Measurements from ENCODE around the gene IGF1R. TPM values are rescaled to one million over a fixed set of nuclear protein-coding genes. Genes with fewer than 3 reads are reported as not detected.

The IGF1R gene
- total RNA-seq, 4 donors from 2014 or later: 39.3 to 97.4 (median 44.7) TPM

DNA sequence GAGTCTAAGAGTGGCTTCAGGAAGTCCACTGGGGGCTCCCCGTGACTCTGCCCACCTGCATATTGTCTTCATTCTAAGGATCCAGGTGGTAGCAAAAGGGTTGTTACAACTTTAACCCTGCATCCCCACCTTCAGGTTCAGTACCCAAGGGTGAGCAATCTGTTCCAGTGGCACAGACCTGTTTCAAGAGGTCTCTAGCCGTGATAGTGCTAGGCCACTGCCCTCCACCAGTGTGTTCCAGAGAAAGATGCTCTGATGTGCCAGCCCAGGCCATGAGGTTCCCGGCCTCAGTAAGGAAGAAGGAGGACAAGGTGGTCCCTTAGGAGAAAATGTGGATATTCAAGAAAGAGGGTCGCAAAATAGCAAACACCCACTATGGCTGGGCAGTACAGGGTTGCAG, 87.0 kb downstream of the IGF1R start:
- DNase-seq (ENCODE audit: low spot score) (no peak), ATAC-seq (ENCODE audit: low FRiP score) (no peak)
- TF ChIP-seq, protein P1, sequence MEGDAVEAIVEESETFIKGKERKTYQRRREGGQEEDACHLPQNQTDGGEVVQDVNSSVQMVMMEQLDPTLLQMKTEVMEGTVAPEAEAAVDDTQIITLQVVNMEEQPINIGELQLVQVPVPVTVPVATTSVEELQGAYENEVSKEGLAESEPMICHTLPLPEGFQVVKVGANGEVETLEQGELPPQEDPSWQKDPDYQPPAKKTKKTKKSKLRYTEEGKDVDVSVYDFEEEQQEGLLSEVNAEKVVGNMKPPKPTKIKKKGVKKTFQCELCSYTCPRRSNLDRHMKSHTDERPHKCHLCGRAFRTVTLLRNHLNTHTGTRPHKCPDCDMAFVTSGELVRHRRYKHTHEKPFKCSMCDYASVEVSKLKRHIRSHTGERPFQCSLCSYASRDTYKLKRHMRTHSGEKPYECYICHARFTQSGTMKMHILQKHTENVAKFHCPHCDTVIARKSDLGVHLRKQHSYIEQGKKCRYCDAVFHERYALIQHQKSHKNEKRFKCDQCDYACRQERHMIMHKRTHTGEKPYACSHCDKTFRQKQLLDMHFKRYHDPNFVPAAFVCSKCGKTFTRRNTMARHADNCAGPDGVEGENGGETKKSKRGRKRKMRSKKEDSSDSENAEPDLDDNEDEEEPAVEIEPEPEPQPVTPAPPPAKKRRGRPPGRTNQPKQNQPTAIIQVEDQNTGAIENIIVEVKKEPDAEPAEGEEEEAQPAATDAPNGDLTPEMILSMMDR (IDR thresholded peaks at IDR 0.05): no peak

DNA sequence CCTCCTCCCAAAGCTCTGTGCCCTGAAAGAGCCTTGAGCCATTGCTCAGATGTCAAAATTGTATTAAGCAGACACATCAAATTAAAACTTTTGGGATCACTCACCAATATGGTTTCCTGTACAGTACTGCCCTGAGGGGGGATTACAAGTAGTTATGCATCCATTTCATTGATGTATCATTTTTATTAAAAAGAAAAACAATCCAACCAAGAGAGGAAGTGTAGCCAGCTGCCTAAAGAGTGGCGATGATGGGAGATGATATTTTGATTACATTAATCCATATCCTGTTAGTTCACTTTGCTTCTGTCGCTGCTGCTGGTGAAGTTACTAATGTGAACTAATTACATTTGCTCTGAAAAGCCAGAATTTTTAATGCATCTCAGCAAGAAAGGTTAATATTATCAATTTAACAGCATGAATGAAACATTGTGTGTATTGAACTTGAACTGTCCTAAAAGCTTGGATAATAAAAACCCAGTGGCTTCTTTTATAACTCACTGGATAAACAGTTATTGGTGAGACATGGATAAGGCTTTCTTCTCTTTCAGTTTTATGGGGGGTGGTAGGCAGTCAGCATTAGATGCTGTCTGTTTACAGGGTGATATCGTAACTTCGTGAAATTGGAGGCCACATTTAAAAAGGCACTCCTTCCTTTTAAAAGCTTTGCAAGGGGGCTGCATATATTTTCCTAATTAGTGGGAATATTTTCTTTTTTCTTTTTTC, 87.7 kb downstream of the IGF1R start:
- DNase-seq (ENCODE audit: low spot score) (no peak), ATAC-seq (ENCODE audit: low FRiP score) (no peak)
- TF ChIP-seq, protein P1 (IDR thresholded peaks at IDR 0.05): no peak

DNA sequence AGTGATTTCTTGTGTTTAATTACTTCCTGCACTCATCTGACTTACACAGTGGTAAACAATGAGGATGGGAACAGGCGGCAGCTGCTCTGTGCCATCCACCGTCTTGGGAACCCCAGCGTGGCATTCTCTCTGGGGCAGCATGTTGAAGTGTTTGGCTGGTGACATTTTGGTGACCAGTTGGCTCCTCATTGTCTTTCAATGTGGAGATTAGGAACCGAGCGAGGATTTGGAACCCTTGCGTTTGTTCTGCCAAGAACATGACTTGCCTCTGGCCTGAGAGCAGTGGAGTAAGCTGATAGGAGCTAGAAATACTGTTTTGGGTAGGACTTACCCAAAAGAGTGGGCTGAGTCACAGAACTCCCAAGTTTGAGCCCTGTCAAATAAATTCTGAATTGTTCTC, 88.8 kb downstream of the IGF1R start:
- no peak for ATAC-seq (ENCODE audit: low FRiP score)
- TF ChIP-seq, protein P1 (IDR thresholded peaks at IDR 0.05): no peak
- DNase-seq (ENCODE audit: low spot score): no peak

DNA sequence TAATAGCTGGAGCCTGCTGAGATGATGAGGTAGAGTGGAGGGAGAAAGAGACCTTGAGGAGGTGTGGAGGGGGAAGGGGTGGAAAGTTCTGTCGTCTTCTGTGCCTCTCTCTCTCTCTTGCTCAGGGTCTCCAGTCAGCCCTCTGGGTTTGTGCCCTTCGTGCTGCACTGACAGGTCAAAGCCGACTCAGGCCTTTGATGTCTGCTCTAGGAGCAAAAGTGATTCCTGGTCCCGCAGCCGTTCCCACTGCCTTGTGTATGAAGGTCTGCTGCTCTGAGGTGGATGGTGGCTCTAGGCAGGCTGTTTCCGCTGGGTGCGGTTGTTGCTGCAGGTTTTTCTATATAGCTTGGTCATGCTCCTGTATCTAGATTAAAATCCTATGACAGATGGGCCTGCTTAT, 89.4 kb downstream of the IGF1R start:
- no peak for DNase-seq (ENCODE audit: low spot score)
- no peak for ATAC-seq (ENCODE audit: low FRiP score)
- TF ChIP-seq, protein P1 (IDR thresholded peaks at IDR 0.05): no peak

DNA sequence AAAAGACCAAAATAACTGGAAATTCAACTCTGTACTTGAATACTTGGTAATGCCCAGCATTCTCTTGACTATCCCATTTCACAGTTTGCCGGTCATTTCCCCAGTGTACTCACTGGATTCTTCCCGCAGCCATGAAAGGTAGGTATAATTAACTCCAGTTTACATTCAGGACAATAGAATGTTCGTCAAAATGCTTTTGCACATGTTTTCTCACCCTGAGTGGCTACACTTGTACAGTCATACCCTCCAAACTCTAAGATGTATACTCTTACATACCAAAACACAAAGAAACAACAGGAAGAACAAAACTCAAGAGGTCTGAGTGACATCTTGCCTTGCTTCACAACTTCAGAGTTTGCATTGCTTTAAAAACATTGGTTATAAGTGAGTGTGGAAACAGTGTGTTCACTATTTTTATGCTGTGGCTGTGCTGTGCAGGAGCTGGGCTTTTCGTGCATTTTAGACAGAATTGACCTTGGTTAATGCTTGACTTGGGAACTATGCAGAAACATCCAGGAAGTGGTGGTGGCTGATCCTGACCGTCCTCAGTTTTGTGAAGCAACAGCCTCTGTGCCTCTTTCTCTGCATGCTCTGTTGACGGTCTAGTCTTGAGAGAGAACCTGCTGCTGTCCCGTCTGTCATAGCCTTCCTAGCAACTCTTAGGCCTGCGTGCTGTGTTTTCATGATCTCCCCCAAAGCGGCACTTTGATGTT, 90.5 kb downstream of the IGF1R start:
- TF ChIP-seq, protein P1 (IDR thresholded peaks at IDR 0.05): no peak
- DNase-seq (ENCODE audit: low spot score) (no peak), ATAC-seq (ENCODE audit: low FRiP score) (no peak)

DNA sequence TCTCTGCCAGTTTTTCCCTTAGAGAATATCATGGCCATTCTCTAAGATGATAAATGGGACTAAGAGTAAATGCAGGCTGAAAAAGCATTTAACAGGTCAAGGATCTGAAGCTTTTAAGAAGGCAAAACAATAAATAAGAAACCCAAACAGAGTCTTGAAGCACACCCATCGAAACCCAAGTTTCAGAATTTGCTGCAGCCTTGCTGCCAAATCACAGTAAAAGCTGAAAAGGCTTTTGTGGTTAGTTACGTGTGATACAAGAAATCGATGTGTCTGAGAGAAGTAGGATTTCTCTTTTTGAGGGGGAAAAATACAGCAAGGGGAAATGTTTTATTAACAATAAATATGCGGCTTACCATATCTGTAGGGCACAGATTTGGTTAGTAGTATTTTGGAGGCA, 92.0 kb downstream of the IGF1R start:
- no peak for DNase-seq (ENCODE audit: low spot score)
- TF ChIP-seq, protein P1 (IDR thresholded peaks at IDR 0.05): no peak
- no peak for ATAC-seq (ENCODE audit: low FRiP score)

DNA sequence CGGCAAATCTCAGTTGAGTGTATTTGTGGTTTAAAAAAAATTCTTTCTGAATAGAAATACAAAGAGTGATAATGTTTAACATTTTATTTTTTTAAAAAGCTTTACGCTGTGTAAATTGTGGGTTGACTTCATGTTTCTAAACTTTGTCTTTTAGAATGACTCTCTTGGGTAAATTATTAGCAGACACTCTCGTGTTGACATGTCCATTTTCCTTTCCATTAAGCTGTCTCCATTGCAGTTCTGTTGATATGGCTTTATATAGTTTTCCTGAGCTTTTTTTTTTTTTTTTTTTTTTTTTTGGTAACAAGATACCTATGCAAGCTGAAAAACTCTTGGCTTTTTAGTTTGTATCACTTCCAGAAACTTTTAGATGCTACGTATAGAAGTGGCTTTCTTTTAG, 92.6 kb downstream of the IGF1R start:
- TF ChIP-seq, protein P1 (IDR thresholded peaks at IDR 0.05): no peak
- ATAC-seq (ENCODE audit: low FRiP score) (no peak), DNase-seq (ENCODE audit: low spot score) (no peak)

Data from omental fat pad (tissue), 4 donors.